GM10266 (cell line): ENCODE measurements around the gene CHMP6.

ENCODE experiments used
- DNase-seq: peaks from one replicate; pipeline ENCODE4 v3.0.0; 2012; ENCODE audit errors: extremely low spot score
- TF ChIP-seq, protein P1 (sequence below): IDR thresholded peaks from 2 replicates; pipeline ENCODE4 v1.5.1; 2012; ENCODE audit warnings: mild to moderate bottlenecking, low read depth; ENCODE audit not compliant: control insufficient read depth, insufficient read depth; ENCODE audit errors: missing control alignments

Gene CHMP6

DNA sequence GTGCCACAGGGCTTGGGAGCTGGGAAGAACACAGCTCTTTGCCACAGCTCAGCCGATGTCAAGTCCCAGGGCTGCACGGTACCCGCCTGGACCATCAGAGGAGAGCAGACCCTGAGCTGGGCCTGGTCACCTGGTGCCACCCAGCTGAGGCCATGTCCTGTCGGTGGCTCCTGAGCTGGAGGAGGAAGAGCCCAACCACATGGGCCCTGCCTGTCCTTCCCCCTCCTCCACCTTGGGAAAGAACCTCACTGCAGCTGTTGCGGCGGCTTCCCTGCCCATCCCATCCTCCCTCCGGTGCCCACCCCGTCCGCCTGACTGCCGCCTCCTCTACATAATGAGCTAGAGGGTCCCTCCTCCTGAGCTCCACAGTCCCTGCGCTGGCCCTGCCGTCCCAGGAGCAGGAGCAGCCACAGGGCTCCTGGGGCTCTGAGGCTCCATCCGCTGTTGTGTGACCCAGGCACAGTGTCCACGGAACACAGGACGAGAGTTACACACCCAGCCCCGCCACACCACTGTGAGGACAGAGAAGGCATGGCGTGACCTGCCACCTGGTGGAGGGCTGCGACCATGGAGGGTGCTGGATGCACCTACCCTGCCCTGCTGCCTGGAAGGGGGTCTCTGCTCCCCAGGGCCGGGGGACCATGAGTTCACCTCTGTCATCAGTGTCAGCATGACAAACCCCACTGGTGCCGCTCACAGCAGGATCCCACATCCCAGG is 21.4 kb upstream of the CHMP6 start:
- TF ChIP-seq, protein P1, sequence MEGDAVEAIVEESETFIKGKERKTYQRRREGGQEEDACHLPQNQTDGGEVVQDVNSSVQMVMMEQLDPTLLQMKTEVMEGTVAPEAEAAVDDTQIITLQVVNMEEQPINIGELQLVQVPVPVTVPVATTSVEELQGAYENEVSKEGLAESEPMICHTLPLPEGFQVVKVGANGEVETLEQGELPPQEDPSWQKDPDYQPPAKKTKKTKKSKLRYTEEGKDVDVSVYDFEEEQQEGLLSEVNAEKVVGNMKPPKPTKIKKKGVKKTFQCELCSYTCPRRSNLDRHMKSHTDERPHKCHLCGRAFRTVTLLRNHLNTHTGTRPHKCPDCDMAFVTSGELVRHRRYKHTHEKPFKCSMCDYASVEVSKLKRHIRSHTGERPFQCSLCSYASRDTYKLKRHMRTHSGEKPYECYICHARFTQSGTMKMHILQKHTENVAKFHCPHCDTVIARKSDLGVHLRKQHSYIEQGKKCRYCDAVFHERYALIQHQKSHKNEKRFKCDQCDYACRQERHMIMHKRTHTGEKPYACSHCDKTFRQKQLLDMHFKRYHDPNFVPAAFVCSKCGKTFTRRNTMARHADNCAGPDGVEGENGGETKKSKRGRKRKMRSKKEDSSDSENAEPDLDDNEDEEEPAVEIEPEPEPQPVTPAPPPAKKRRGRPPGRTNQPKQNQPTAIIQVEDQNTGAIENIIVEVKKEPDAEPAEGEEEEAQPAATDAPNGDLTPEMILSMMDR: peak; percentile 68
- peak; percentile 84 for DNase-seq

DNA sequence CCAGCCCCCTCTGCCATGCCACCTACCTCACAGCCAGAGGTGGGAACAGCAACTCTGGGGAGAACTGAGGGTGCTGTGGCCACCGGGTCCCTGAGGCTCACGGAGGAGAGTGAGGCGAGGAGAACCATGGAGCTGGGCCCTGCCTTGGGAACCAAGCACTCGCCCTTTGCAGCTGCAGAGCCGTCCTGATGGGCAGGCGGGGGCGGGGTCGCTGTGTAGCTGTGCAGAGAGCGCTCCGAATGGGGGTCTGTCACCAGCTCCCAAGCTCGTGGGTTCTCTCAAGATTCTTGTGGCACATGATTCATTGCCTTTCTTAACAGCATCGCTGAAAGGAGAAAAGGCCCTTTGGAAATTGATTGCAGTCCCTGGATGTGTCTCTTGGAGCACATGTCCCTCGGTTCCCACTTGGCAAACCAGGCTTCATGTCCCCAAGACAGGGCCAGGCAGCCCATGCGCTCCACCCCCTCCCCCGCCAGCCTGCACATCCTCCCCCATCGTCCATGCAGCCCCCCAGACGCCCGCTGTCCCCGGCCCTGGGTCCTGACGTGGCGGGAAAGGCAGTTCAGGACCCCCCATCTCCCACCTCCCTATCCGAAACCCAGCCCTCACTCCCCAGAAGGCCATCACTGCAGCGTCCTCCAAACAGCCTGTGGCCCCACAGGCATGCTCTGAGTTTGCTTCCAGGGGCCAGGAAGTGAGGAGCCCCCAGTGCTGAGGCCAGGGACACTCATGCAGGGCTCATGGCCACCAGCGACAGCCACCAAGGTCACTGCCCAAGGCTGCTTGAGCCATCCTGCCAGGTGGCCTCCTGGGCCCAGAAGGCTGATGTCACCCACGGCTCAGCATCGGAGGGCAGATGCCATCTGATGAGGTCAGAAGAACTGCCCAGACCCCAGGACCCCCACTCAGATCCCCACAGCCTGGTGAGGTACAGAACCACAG is 20.6 kb upstream of the CHMP6 start:
- no peak for DNase-seq
- TF ChIP-seq, protein P1: no peak

DNA sequence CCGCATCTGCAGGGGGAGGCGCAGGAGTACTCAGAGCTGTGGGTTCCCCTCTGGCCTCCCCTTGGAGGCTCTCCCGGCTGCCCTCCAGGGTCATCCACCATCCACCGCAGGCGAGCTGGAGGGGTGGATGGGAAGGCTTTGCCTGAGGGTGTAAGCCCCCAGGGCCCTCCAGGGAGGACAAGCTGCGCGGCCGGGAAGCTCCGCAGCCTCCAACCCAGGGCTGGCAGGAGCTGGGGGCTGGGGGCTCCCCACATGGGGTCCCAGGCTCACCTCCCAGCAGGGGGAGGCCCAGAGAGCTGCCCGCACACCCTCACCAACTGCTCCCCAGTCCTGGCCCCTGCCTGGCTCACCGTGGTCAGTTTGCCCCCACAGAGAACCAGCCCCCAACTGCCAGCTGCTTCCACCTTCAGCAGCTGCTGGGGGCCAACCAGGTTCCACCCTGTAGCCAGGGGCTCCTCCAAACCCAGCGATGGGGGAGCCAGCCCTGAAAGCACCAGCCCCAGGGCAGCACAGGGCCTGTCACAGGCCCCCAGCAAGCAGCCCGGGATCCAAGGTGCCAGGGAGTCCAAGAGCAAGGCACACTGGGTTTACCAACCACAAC is 19.8 kb upstream of the CHMP6 start:
- DNase-seq: no peak
- TF ChIP-seq, protein P1: no peak

DNA sequence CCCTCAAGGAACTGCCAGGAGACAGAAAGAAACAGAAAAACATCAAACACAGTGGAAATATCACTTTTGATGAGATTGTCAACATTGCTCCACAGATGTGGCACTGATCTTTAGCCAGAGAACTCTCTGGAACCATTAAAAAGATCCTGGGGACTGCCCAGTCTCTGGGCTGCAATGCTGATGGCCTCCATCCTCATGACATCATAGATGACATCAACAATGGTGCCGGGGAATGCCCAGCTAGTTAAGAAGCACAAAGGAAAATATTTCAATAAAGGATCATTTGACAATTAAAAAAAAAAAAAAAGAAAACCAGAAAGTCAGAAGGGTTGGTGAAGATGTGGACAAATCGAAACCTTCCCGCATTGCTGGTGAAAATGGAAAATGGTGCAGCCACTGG is 14.9 kb upstream of the CHMP6 start:
- TF ChIP-seq, protein P1: no peak
- no peak for DNase-seq

DNA sequence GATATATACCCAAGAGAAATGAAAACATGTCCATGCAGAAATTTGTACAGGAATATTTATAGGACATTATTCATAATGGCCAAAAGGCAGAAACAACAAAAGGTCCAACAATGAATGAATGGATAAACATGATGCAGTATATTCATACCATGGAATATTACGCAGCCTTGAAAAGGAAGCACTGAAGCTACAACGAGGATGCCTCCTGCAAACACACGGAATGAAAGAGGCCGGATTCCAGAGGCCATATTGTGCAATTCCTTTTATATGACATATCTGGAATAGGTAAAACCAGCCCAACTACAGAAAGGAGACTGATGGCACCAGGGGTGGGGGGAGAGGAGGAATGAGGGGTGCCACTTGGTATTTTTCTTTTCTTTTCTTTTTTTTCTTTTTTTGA is 14.5 kb upstream of the CHMP6 start:
- DNase-seq: no peak
- TF ChIP-seq, protein P1: no peak

DNA sequence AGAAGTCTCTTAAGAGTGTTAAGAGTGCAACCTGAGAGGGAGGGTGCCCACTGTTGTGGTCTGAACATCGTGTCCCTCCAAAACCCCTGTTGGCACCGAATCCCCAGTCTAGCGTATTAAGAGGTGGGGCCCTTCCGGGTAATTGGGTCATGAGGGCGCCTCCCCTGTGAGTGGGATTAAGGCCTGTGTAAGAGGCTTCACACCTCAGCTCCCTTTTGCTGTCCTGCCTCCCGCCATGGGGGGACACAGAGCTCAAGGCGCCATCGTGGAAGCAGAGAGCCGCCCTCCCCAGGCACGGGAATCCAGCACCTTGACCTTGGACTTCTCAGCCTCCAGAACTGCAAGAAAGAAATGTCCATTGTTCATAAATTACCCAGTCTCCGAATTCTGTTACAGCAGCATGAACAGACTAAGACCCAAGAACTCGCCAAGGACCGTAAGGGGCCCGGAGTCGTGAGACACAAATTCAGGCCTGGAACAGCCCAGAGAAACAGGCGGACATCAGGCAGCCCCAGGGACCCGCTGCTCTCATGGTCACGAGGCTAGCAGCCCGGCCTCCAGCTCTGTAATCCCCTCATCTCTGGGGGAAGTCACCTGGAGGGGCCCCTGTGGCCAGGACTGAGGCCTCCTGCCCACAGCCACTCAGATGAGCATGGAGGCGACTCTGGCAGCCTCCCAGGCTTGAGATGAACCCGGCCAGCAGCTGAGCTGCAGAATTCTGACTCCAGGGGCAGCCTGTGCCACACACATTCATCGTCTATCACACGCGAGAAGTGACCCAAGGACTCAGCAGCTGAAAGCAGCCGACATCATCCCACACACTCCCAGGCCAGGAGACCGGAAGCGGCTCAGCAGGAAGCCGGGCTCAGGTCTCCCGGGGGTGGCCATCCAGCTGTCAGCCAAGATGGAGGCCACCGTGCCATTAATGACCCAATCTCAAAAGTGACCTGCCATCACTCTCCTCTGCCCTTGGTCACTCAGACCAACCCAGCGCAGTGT is 12.8 kb upstream of the CHMP6 start:
- TF ChIP-seq, protein P1: no peak
- DNase-seq: no peak
